T-helper 1 cell treated with Interleukin-12 subunit alpha and Interleukin-12 subunit beta and Interleukin-4 antibody, amounts not matched to agents 30 ng/mL and 1 ng/mL, for 36 hours (primary cell): ENCODE results near the gene PIP5KL1. TPM values are rescaled to one million over a fixed set of nuclear protein-coding genes. Genes with fewer than 3 reads are reported as not detected.

ENCODE experiments used
- intact Hi-C: fragments of 100-400 bp; cut with micrococcal nuclease; formaldehyde crosslinking; loops from one replicate; pipeline ENCODE4 v1.15.1; 2024
- total RNA-seq: library from RNA; stranded (reverse); gene quantifications from 2 replicates; pipeline ENCODE4 v1.2.3, GENCODE V29; 2022

The PIP5KL1 gene
- total RNA-seq, 1 donor from 2014 or later, result 1.8 TPM

GRCh38 chr9:127918183-127919107, 12.1 kb downstream of the PIP5KL1 start:
- intact Hi-C loops, result loop anchor here (5.0 to 10.0 kb wide), 2 partner anchors 36 to 336 kb away; no protein-coding TSS in a partner anchor

GRCh38 chr9:127917603-127918002, 13.0 kb downstream of the PIP5KL1 start:
- intact Hi-C loops, result loop anchor here (1.0 to 10.0 kb wide), 13 partner anchors 10 to 693 kb away; partner anchors contain the start of genes FPGS, ST6GALNAC6, STXBP1 and TOR2A

- intact Hi-C loops, result loop anchor here (1.0 to 10.0 kb wide), 13 partner anchors 10 to 692 kb away; partner anchors contain the start of genes FPGS, ST6GALNAC6, STXBP1 and TOR2A
Observed at GRCh38 chr9:127916720-127917581, 13.6 kb downstream of the PIP5KL1 start, which contains the start of gene ST6GALNAC4. Gene ST6GALNAC4, minus strand, starts transcription at chr9:127917041. Its CDS starts 622 bp downstream, at chr9:127916419.

- intact Hi-C loops, result loop anchor here (2.0 to 10.0 kb wide), 4 partner anchors 34 to 691 kb away; partner anchors contain the start of gene STXBP1
Observed at GRCh38 chr9:127915801-127916719, 14.5 kb downstream of the PIP5KL1 start.

- intact Hi-C loops, result loop anchor here (5.0 to 10.0 kb wide), 2 partner anchors 33 to 339 kb away; no protein-coding TSS in a partner anchor
Observed at GRCh38 chr9:127915325-127915752, 15.2 kb downstream of the PIP5KL1 start.

GRCh38 chr9:127913682-127914081, 16.9 kb downstream of the PIP5KL1 start:
- intact Hi-C loops, result loop anchor here (10.0 kb wide), 1 partner anchor 341 kb away; no protein-coding TSS in a partner anchor

GRCh38 chr9:127912882-127913281, 17.7 kb downstream of the PIP5KL1 start:
- intact Hi-C loops, result loop anchor here (10.0 kb wide), 1 partner anchor 342 kb away; no protein-coding TSS in a partner anchor

GRCh38 chr9:127912296-127912695, 18.3 kb downstream of the PIP5KL1 start:
- intact Hi-C loops, result loop anchor here (10.0 kb wide), 1 partner anchor 343 kb away; no protein-coding TSS in a partner anchor

GRCh38 chr9:127910613-127911205, 19.9 kb downstream of the PIP5KL1 start:
- intact Hi-C loops, result loop anchor here (1.0 to 10.0 kb wide), 3 partner anchors 7 to 460 kb away; partner anchors contain the start of genes LRSAM1 and RPL12

GRCh38 chr9:127909839-127910273, 20.7 kb downstream of the PIP5KL1 start:
- intact Hi-C loops, result loop anchor here (2.0 to 10.0 kb wide), 2 partner anchors 345 to 459 kb away; partner anchors contain the start of genes LRSAM1 and RPL12

- intact Hi-C loops, result no loop called here
Observed at GRCh38 chr9:127908660-127908926, 22.0 kb downstream of the PIP5KL1 start.

- intact Hi-C loops, result no loop called here
Observed at GRCh38 chr9:127907867-127908659, 22.5 kb downstream of the PIP5KL1 start.

- intact Hi-C loops, result loop anchor here (1.0 to 2.0 kb wide), 8 partner anchors 7 to 293 kb away; partner anchors contain the start of genes FPGS, NAIF1, PIP5KL1 and STXBP1
Observed at GRCh38 chr9:127905788-127906191, 24.8 kb downstream of the PIP5KL1 start.

- intact Hi-C loops, result loop anchor here (1.0 to 2.0 kb wide), 4 partner anchors 26 to 162 kb away; partner anchors contain the start of genes FPGS, NAIF1 and PIP5KL1
Observed at GRCh38 chr9:127905004-127905728, 25.4 kb downstream of the PIP5KL1 start.

GRCh38 chr9:127904561-127905003, 26.0 kb downstream of the PIP5KL1 start:
- intact Hi-C loops, result loop anchor here (1.0 to 2.0 kb wide), 4 partner anchors 26 to 163 kb away; partner anchors contain the start of genes FPGS, NAIF1 and PIP5KL1

GRCh38 chr9:127903557-127904475, 26.8 kb downstream of the PIP5KL1 start:
- intact Hi-C loops, result loop anchor here (1.0 to 2.0 kb wide), 5 partner anchors 7 to 133 kb away; partner anchors contain the start of genes FPGS, PIP5KL1 and ST6GALNAC4
